K562 (cell line): ENCODE results near the gene OR1S1. TPM values are rescaled to one million over a fixed set of nuclear protein-coding genes. Genes with fewer than 3 reads are reported as not detected.

Experiments
- ATAC-seq: fragments of 200-7000 bp; cut with Tn5 transposase; 3 replicates; pipeline ENCODE4 v1.9.1; 2020; ENCODE audit warnings: moderate library complexity
- BruUV-seq: library from RNA; stranded (reverse); fragments of 400-500 nt; replicated peaks from 2 replicates; lab custom pipeline; 2021; lab: Mats Ljungman, UMichigan
- CTCF ChIA-PET: fragments of 300-600 bp; formaldehyde crosslinking; extraction: SDS; loops from one replicate; lab custom pipeline; 2021; ENCODE audit warnings: low intra/inter-chr PET ratio; lab: Yijun Ruan, JAX
- POLR2A ChIA-PET: fragments of 300-600, 350-650 bp; sonication (Branson Sonifier 250); formaldehyde crosslinking; extraction: SDS; loops from one replicate; lab custom pipeline; 2021; ENCODE audit warnings: antibody characterized with exemption, inconsistent platforms; lab: Yijun Ruan, JAX
- DNase-seq, 4 experiments: peaks; one replicate each; pipeline versions ENCODE4 v3.0.0 to v3.0.0-alpha.2; 2011 to 2018; ENCODE audit warnings: low spot score in 3 of 4, mixed read lengths in 3 of 4; ENCODE audit errors: extremely low read depth in 1 of 4
- FAIRE-seq: peaks from 2 replicates; lab custom pipeline; 2011; peaks lifted over from hg19 to GRCh38; lab: Jason Lieb, UNC
- H2AFZ ChIP-seq: 2 replicates; pipeline ENCODE4 v1.6.0; 2011; ENCODE audit warnings: low read depth, low read length, control low read depth, inconsistent platforms
- H3K27ac ChIP-seq: fragments of 200-600 bp; 3 replicates; pipeline ENCODE4 v1.8.0; 2011; ENCODE audit warnings: low read depth, mild to moderate bottlenecking, control low read depth, inconsistent platforms, low read length, moderate library complexity, mixed read lengths; ENCODE audit errors: extremely low read depth
- H3K27me3 ChIP-seq, 2 experiments: fragments of 300-600 bp in 1 of 2; 2 replicates in 1 of 2; 3 replicates in 1 of 2; pipeline versions ENCODE4 v1.6.0 to v1.8.0; 2011; ENCODE audit warnings: inconsistent platforms in 2 of 2, low read length in 2 of 2, mild to moderate bottlenecking in 1 of 2, mixed read lengths in 1 of 2, moderate library complexity in 1 of 2; ENCODE audit not compliant: control insufficient read depth in 2 of 2, insufficient read depth in 2 of 2
- H3K36me3 ChIP-seq: fragments of 300-600 bp; 3 replicates; pipeline ENCODE4 v1.8.0; 2011; ENCODE audit warnings: mild to moderate bottlenecking, low read length, inconsistent platforms; ENCODE audit not compliant: control insufficient read depth, insufficient read depth
- H3K4me1 ChIP-seq, 2 experiments: fragments of 200-600 bp in 1 of 2; replicated peaks in 1 of 2; 2 replicates in 1 of 2; 3 replicates in 1 of 2; pipeline versions ENCODE4 v1.5.1 to v1.8.0; 2011; ENCODE audit warnings: inconsistent platforms in 2 of 2, low read length in 2 of 2, mild to moderate bottlenecking in 1 of 2, mixed read lengths in 1 of 2, moderate library complexity in 1 of 2; ENCODE audit not compliant: control insufficient read depth in 2 of 2, insufficient read depth in 2 of 2
- H3K4me2 ChIP-seq: 2 replicates; pipeline ENCODE4 v1.6.1; 2011; ENCODE audit warnings: low read length, control low read depth, inconsistent platforms, mixed read lengths; ENCODE audit not compliant: insufficient read depth
- H3K4me3 ChIP-seq: fragments of 200-600 bp; sonication (generic), shearing (Covaris generic); 2 replicates; pipeline ENCODE4 v1.5.1; 2016; ENCODE audit warnings: control low read depth, inconsistent platforms
- H3K79me2 ChIP-seq: fragments of 200-600 bp; 3 replicates; pipeline ENCODE4 v1.8.0; 2011; ENCODE audit warnings: low read length, inconsistent platforms; ENCODE audit not compliant: control insufficient read depth, insufficient read depth
- H3K9ac ChIP-seq, 2 experiments: 2 replicates each; pipeline versions ENCODE4 v1.6.0 to v1.6.1; 2011; ENCODE audit warnings: low read depth in 2 of 2, low read length in 2 of 2, control low read depth in 1 of 2, inconsistent platforms in 1 of 2, mild to moderate bottlenecking in 1 of 2, mixed read lengths in 1 of 2; ENCODE audit not compliant: insufficient read depth in 1 of 2
- H3K9me1 ChIP-seq: one replicate; pipeline ENCODE4 v1.6.0; 2011; ENCODE audit warnings: inconsistent platforms, mild to moderate bottlenecking, low read length, moderate library complexity; ENCODE audit not compliant: control insufficient read depth, insufficient read depth
- H3K9me3 ChIP-seq: replicated peaks from 2 replicates; pipeline ENCODE4 v1.5.1; 2011; ENCODE audit warnings: low read depth, low read length, inconsistent platforms; ENCODE audit not compliant: control insufficient read depth, insufficient read depth
- H4K20me1 ChIP-seq: replicated peaks from 2 replicates; pipeline ENCODE4 v1.6.1; 2011; ENCODE audit warnings: low read length, inconsistent platforms, mixed read lengths; ENCODE audit not compliant: control insufficient read depth, insufficient read depth
- EP400 ChIP-seq: fragments of 450-650 bp; IDR thresholded peaks from 2 replicates; pipeline ENCODE4 v1.6.1; 2017; ENCODE audit warnings: antibody characterized with exemption, mild to moderate bottlenecking, moderate library complexity
- EZH2 ChIP-seq: IDR thresholded peaks from 2 replicates; pipeline ENCODE4 v1.6.1; 2012; ENCODE audit warnings: low read depth, mild to moderate bottlenecking, inconsistent platforms, low read length, borderline replicate concordance
- GABPA ChIP-seq: fragments of 200-800 bp; sonication (Bioruptor generic); conservative IDR thresholded peaks from 2 replicates; pipeline ENCODE4 v1.6.1; 2016; ENCODE audit warnings: low read depth, missing genetic modification characterization, missing compliant biosample characterization
- GTF2E2 ChIP-seq: fragments of 200-800 bp; sonication (Bioruptor generic); IDR thresholded peaks from 2 replicates; pipeline ENCODE4 v1.6.1; 2016; ENCODE audit warnings: missing genetic modification characterization, missing compliant biosample characterization
- MAFG ChIP-seq: fragments of 450-650 bp; conservative IDR thresholded peaks from 2 replicates; pipeline ENCODE4 v1.6.1; 2016; ENCODE audit warnings: missing genetic modification characterization, missing compliant biosample characterization
- NELFE ChIP-seq: IDR thresholded peaks from 2 replicates; pipeline ENCODE4 v1.6.1; 2011; ENCODE audit warnings: mild to moderate bottlenecking; ENCODE audit not compliant: insufficient read depth, insufficient read length
- POLR2B ChIP-seq: fragments of 450-650 bp; IDR thresholded peaks from 2 replicates; pipeline ENCODE4 v1.6.1; 2018; ENCODE audit warnings: low read depth; ENCODE audit not compliant: partially characterized antibody
- RFX1 ChIP-seq: fragments of 450-650 bp; IDR thresholded peaks from 2 replicates; pipeline ENCODE4 v1.6.1; 2016; ENCODE audit warnings: mild to moderate bottlenecking, moderate library complexity
- SMAD3 ChIP-seq: fragments of 450-650 bp; formaldehyde crosslinking; conservative IDR thresholded peaks from 2 replicates; pipeline ENCODE4 v1.4.0; 2020; ENCODE audit warnings: mild to moderate bottlenecking
- SMARCB1 ChIP-seq: IDR thresholded peaks from 2 replicates; pipeline ENCODE4 v1.6.1; 2011; ENCODE audit warnings: improper control_type of control experiment, low read depth; ENCODE audit not compliant: insufficient read length
- ZFP36 ChIP-seq: fragments of 150-350 bp; IDR thresholded peaks from 2 replicates; pipeline ENCODE4 v1.6.1; 2018; ENCODE audit warnings: low read length, low read depth; ENCODE audit not compliant: partially characterized antibody
- ZNF140 ChIP-seq: fragments of 250-450 bp; sonication (Bioruptor Pico); IDR thresholded peaks from 2 replicates; pipeline ENCODE4 v1.8.0; 2021; ENCODE audit warnings: moderate library complexity, mild to moderate bottlenecking, inconsistent platforms
- ZNF282 ChIP-seq: sonication (generic); formaldehyde crosslinking; IDR thresholded peaks from 2 replicates; pipeline ENCODE4 v1.8.1; 2023; ENCODE audit warnings: missing genetic modification reagents
- ZNF311 ChIP-seq: fragments of 250-450 bp; sonication (Bioruptor Pico); IDR thresholded peaks from 2 replicates; pipeline ENCODE4 v1.4.0; 2020; ENCODE audit warnings: mild to moderate bottlenecking, moderate library complexity
- ZNF551 ChIP-seq: fragments of 250-450 bp; sonication (Bioruptor Pico); IDR thresholded peaks from 2 replicates; pipeline ENCODE4 v1.5.0; 2021; ENCODE audit warnings: mild to moderate bottlenecking, moderate library complexity
- ZNF584 ChIP-seq: fragments of 200-800 bp; sonication (Bioruptor generic); IDR thresholded peaks from 2 replicates; pipeline ENCODE4 v1.6.1; 2016; ENCODE audit warnings: low read depth, mild to moderate bottlenecking, missing genetic modification characterization, missing compliant biosample characterization
- ZSCAN29 ChIP-seq: fragments of 450-650 bp; IDR thresholded peaks from 2 replicates; pipeline ENCODE4 v1.6.1; 2017
- WGBS: fragments of 100-300 bp; shearing (Covaris generic); methylation state at CpG from one replicate; pipeline ENCODE4 v1.1.6; 2016; ENCODE audit warnings: low coverage, mixed read lengths; ENCODE audit not compliant: insufficient coverage; ENCODE audit errors: missing lambda C conversion rate; 5-methylcytosine and 5-hydroxymethylcytosine counted together
- in situ Hi-C: fragments of 300-500 bp; cut with MboI; formaldehyde crosslinking; loops from 4 replicates; pipeline ENCODE4 v1.15.0; 2018; ENCODE audit warnings: inconsistent platforms, mixed read lengths
- intact Hi-C: fragments of 100-400 bp; cut with micrococcal nuclease; formaldehyde crosslinking; loops from 2 replicates; pipeline ENCODE4 v1.14.2; 2022
- polyA plus RNA-seq, 8 experiments: library from polyadenylated mRNA; depleted of rRNA in 4 of 8; stranded (reverse) in 5 of 8; unstranded in 3 of 8; fragments of >200 nt; fragmentation: Nextera tagmentation in 2 of 8; fragmentation: Illumina TruSeq in 1 of 8; extraction: Ambion mirVana in 2 of 8; extraction: Trizol in 1 of 8; gene quantifications; 2 replicates each; pipeline versions ENCODE4 v1.2.1 to v1.2.3, GENCODE V29; 2011 to 2014; ENCODE audit warnings: inconsistent platforms in 1 of 8, missing spikeins in 1 of 8
- total RNA-seq, 7 experiments: library from RNA; depleted of rRNA in 6 of 7; stranded (reverse); fragments of >200 nt in 6 of 7; fragmentation: Illumina TruSeq in 2 of 7; extraction: Trizol in 2 of 7; gene quantifications; 2 replicates each; pipeline versions ENCODE4 v1.2.1 to v1.2.3, GENCODE V29; 2011 to 2021; ENCODE audit warnings: low replicate concordance in 1 of 7
- TF ChIP-seq, protein P1 (sequence below): fragments of 250-450 bp; sonication (Bioruptor Pico); IDR thresholded peaks from 2 replicates; pipeline ENCODE4 v1.4.0; 2020; ENCODE audit warnings: mild to moderate bottlenecking

The OR1S1 gene
- total and polyA plus RNA-seq, 9 of the 15 experiments (the other 6 are each of a cell fraction or from before 2014, with no cell fraction given) = not detected

- Histone ChIP-seq H3K36me3 (no peaks in the 10 kb centered on the region), H2AFZ (no peak overlapping the region), H3K9ac (no peak overlapping the region), H3K9me1 (no peaks in the 10 kb centered on the region), H3K9me3 (no peaks in the 10 kb centered on the region), H3K4me2 (no peak overlapping the region)
- no TSS peak for BruUV-seq
- intact Hi-C loops = no loop called here
- FAIRE-seq = no peak
- TF ChIP-seq SMAD3 = no peak
- TF ChIP-seq ZNF282 (CRISPR knock-in tag) = no peak
- TF ChIP-seq, all 486 proteins: peak for 0
- WGBS = 0% methylated on average over 3 of the region's 3 CpGs
- ChIA-PET CTCF (no interaction called here), POLR2A (no interaction called here)
- ATAC-seq = no peak
- Histone ChIP-seq H4K20me1 (no peaks in the 10 kb centered on the region), H3K4me3 (no peak overlapping the region), H3K27ac (no peak overlapping the region), H3K27me3 (no peaks in the 10 kb centered on the region), H3K79me2 (no peaks in the 10 kb centered on the region), H3K4me1 (no peaks in the 10 kb centered on the region)
- no peak for DNase-seq
- in situ Hi-C loops = no loop called here
These were observed 20.3 kb upstream of the OR1S1 start for GRCh38 chr11:58192229-58192628.

DNA sequence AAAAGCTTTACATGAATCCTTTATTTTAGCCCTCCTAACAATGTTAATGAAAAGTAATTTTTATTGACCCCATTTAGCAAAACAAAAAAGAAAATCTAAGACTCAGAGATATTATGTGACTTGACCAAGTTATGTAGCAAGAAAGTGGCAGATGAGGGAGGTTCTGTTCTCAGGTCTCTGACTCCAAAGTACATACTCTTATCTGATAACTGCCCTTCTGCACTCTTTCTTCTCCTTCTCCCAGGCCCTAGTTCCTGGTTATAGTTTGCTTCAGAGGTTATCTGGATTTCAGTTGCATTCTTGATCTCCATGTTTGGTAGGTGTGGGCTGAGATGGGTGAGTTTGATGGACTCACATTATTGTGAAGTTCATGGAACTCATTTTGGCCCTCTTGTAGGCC is 19.1 kb upstream of the OR1S1 start:
- Histone ChIP-seq H3K79me2 (no peaks in the 10 kb centered on the region), H3K4me3 (no peak overlapping the region), H2AFZ (no peak overlapping the region), H3K4me2 (no peak overlapping the region), H3K9ac (no peak overlapping the region), H4K20me1 (no peaks in the 10 kb centered on the region), H3K27me3 (no peaks in the 10 kb centered on the region), H3K4me1 (no peaks in the 10 kb centered on the region), H3K36me3 (no peaks in the 10 kb centered on the region), H3K9me3 (no peaks in the 10 kb centered on the region), H3K27ac (no peak overlapping the region), H3K9me1 (no peaks in the 10 kb centered on the region)
- intact Hi-C loops (no loop called here), in situ Hi-C loops (no loop called here)
- POLR2A ChIA-PET = no interaction called here
- FAIRE-seq (no peak), DNase-seq (no peak), ATAC-seq (no peak)
- TF ChIP-seq EZH2 = no peak
- TF ChIP-seq GABPA = no peak
- no peak for TF ChIP-seq ZNF584 (CRISPR knock-in tag)
- TF ChIP-seq, protein P1, sequence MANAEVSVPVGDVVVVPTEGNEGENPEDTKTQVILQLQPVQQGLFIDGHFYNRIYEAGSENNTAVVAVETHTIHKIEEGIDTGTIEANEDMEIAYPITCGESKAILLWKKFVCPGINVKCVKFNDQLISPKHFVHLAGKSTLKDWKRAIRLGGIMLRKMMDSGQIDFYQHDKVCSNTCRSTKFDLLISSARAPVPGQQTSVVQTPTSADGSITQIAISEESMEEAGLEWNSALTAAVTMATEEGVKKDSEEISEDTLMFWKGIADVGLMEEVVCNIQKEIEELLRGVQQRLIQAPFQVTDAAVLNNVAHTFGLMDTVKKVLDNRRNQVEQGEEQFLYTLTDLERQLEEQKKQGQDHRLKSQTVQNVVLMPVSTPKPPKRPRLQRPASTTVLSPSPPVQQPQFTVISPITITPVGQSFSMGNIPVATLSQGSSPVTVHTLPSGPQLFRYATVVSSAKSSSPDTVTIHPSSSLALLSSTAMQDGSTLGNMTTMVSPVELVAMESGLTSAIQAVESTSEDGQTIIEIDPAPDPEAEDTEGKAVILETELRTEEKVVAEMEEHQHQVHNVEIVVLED (CRISPR knock-in tag) = no peak
- no peak for TF ChIP-seq RFX1
- no peak for TF ChIP-seq ZNF140 (CRISPR knock-in tag)
- TF ChIP-seq ZSCAN29 = no peak
- no peak for TF ChIP-seq NELFE
- TF ChIP-seq GTF2E2 (tag) = no peak
- TF ChIP-seq MAFG (tag) = no peak
- no peak for TF ChIP-seq SMAD3
- no peak for TF ChIP-seq ZFP36
- no peak for TF ChIP-seq ZNF551
- TF ChIP-seq EP400 = no peak
- no peak for TF ChIP-seq ZNF311 (CRISPR knock-in tag)
- TF ChIP-seq SMARCB1 = no peak
- TF ChIP-seq POLR2B = no peak
- CTCF ChIA-PET = no interaction called here
- no TSS peak for BruUV-seq
